Jurkat, Clone E6-1 (cell line): ENCODE results near the gene ZBTB45.
"Not testable (repeated sequence)": the region's sequence is repeated elsewhere in the genome, so short reads cannot be mapped to it uniquely, and the experiment has no call there.

Experiments
- DNase-seq: peaks from one replicate; pipeline ENCODE4 v3.0.0-alpha.2; 2011; ENCODE audit warnings: low read depth, low spot score
- H3K4me3 ChIP-seq: 2 replicates; pipeline ENCODE4 v1.5.1; 2011; ENCODE audit warnings: mild to moderate bottlenecking, low read length, control low read depth, moderate library complexity

The ZBTB45 gene

GRCh38 chr19:58543826-58544590, 24.4 kb upstream of the ZBTB45 start, which contains the start of gene TRIM28:
TSS of gene TRIM28 (plus strand) at chr19:58544064. CDS start at chr19:58544758, 694 bp downstream.
- peak; percentile 98 for DNase-seq
- H3K4me3 ChIP-seq, result peak within 1 kb of the TSS; percentile 87

- DNase-seq, H3K4me3 ChIP-seq: not testable (repeated sequence)
Observed at GRCh38 chr19:58542641-58543372, 23.2 kb upstream of the ZBTB45 start.

- DNase-seq, H3K4me3 ChIP-seq: not testable (repeated sequence)
Observed at GRCh38 chr19:58539169-58539559, 19.6 kb upstream of the ZBTB45 start.

GRCh38 chr19:58538257-58539168, 18.9 kb upstream of the ZBTB45 start:
- peak; percentile 57 for DNase-seq
- peak overlapping the region; percentile 61 for H3K4me3 ChIP-seq

GRCh38 chr19:58536852-58537798, 17.5 kb upstream of the ZBTB45 start:
- no peak for DNase-seq
- H3K4me3 ChIP-seq, result no peak overlapping the region

GRCh38 chr19:58535857-58536256, 16.2 kb upstream of the ZBTB45 start:
- H3K4me3 ChIP-seq, result no peak overlapping the region
- no peak for DNase-seq

GRCh38 chr19:58531034-58531840, 11.6 kb upstream of the ZBTB45 start:
- no peak overlapping the region for H3K4me3 ChIP-seq
- no peak for DNase-seq

- H3K4me3 ChIP-seq, result no peak overlapping the region
- DNase-seq, result no peak
Observed at GRCh38 chr19:58529405-58529804, 9.8 kb upstream of the ZBTB45 start.

- no peak overlapping the region for H3K4me3 ChIP-seq
- DNase-seq, result no peak
Observed at GRCh38 chr19:58522709-58523108, 3.1 kb upstream of the ZBTB45 start.

- no peak for DNase-seq
- no peak overlapping the region for H3K4me3 ChIP-seq
Observed at GRCh38 chr19:58521651-58522050, 2.0 kb upstream of the ZBTB45 start.

GRCh38 chr19:58520257-58520599, 618 bp upstream of the ZBTB45 start:
- DNase-seq, result no peak
- H3K4me3 ChIP-seq, result peak overlapping the region; percentile 88

- peak overlapping the region; percentile 88 for H3K4me3 ChIP-seq
- peak; percentile 64 for DNase-seq
Observed at GRCh38 chr19:58519087-58519354, 589 bp downstream of the ZBTB45 start.

- H3K4me3 ChIP-seq, result peak overlapping the region; percentile 88
- DNase-seq, result no peak
Observed at GRCh38 chr19:58518256-58519086, 1.1 kb downstream of the ZBTB45 start.

- no peak for DNase-seq
- H3K4me3 ChIP-seq, result no peak overlapping the region
Observed at GRCh38 chr19:58516964-58517833, 2.4 kb downstream of the ZBTB45 start.

- H3K4me3 ChIP-seq, result no peak overlapping the region
- DNase-seq, result no peak
Observed at GRCh38 chr19:58516246-58516836, 3.3 kb downstream of the ZBTB45 start.

GRCh38 chr19:58515259-58515658, 4.4 kb downstream of the ZBTB45 start:
- no peak for DNase-seq
- no peak overlapping the region for H3K4me3 ChIP-seq
